ENCODE measurements around the gene TPST2.

Gene TPST2

GRCh38 chr22:26602127-26602526, 12.2 kb upstream of the TPST2 start:
- DNase-seq (no peak), ATAC-seq (replicated peaks) (no peak)
- Mint-ChIP-seq H3K27me3 (no peaks in the 10 kb centered on the region), H3K4me3 (no peak overlapping the region), H3K27ac (peak overlapping the region in 1 of 2 donors; percentile 58), H3K36me3 (ENCODE audit: insufficient read depth) (no peaks in the 10 kb centered on the region), H3K9me3 (no peaks in the 10 kb centered on the region), H3K4me1 (ENCODE audit: low read depth in 2 of 2) (peaks cover 27 to 35% of the 10 kb centered on the region in 2 donors)

DNA sequence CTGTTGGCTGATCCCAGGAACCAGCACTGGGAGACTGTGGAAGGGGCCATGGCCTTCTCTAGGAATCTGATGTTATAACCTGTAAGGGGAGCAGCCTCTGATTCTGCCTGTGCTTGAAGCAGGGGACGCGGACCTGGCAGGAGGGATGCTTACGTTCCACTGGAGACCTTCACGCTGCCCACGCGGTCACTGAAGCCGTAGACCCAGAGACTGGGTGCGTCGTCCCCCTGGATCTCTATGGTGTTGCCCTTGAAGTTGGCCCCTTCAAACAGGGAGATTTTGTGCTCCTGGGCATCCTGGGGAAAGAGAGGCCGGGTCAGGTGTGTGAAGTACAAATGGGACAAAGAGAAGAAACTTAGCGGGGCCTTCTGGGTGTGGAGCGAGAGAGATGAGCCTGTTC, 11.8 kb upstream of the TPST2 start:
- no peaks in the 10 kb centered on the region for H3K36me3 Mint-ChIP-seq (ENCODE audit: insufficient read depth)

GRCh38 chr22:26599505-26599904, 9.6 kb upstream of the TPST2 start:
- peaks cover 34 to 44% of the 10 kb centered on the region in 2 donors for H3K4me1 Mint-ChIP-seq (ENCODE audit: low read depth in 2 of 2)
- H3K27me3 Mint-ChIP-seq: no peaks in the 10 kb centered on the region

More for the DNA sequence above, 11.8 kb upstream of the TPST2 start:
- ATAC-seq (replicated peaks): no peak
- peak overlapping the region in 1 of 2 donors; percentile 58 for H3K27ac Mint-ChIP-seq
- H3K4me1 Mint-ChIP-seq (ENCODE audit: low read depth in 2 of 2): peaks cover 31 to 39% of the 10 kb centered on the region in 2 donors
- no peak overlapping the region for H3K4me3 Mint-ChIP-seq
- H3K9me3 Mint-ChIP-seq: no peaks in the 10 kb centered on the region
- no peaks in the 10 kb centered on the region for H3K27me3 Mint-ChIP-seq
- no peak for DNase-seq

GRCh38 chr22:26597480-26597879, 7.5 kb upstream of the TPST2 start:
- Mint-ChIP-seq H3K4me1 (ENCODE audit: low read depth in 2 of 2) (peaks cover 48 to 59% of the 10 kb centered on the region in 2 donors), H3K36me3 (ENCODE audit: insufficient read depth) (peaks cover 1% of the 10 kb centered on the region), H3K27me3 (no peaks in the 10 kb centered on the region), H3K27ac (peak overlapping the region; percentile 78 to 82), H3K4me3 (peak overlapping the region; percentile 49 to 69), H3K9me3 (no peaks in the 10 kb centered on the region)
- no peak for ATAC-seq (replicated peaks)
- no peak for DNase-seq

More at GRCh38 chr22:26599505-26599904, 9.6 kb upstream of the TPST2 start:
- peak overlapping the region; percentile 35 to 78 for H3K27ac Mint-ChIP-seq
- no peaks in the 10 kb centered on the region for H3K36me3 Mint-ChIP-seq (ENCODE audit: insufficient read depth)
- ATAC-seq (replicated peaks) (no peak), DNase-seq (no peak)
- H3K9me3 Mint-ChIP-seq: no peaks in the 10 kb centered on the region
- H3K4me3 Mint-ChIP-seq: no peak overlapping the region

DNA sequence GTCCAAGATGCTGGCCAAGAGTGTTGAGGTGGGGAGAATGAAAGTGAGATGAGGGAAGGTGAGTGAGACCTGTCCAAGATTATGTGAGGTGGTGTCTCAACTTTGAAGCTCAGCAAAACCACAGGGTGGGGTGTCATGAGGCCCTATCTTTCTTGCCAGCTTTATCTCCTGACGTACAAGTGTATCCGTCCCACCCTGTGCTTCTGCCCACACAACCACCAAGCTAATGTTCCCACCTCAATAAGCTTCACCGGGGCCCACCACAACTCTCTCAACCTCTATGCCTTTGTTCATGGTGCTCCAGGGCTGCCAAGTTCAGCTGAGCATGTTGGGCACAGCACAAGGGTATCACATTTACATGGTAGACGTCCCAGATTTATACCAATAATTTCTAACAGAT, 7.1 kb upstream of the TPST2 start:
- no peaks in the 10 kb centered on the region for H3K9me3 Mint-ChIP-seq
- no peaks in the 10 kb centered on the region for H3K27me3 Mint-ChIP-seq
- H3K36me3 Mint-ChIP-seq (ENCODE audit: insufficient read depth): peaks cover 6% of the 10 kb centered on the region
- peaks cover 53 to 63% of the 10 kb centered on the region in 2 donors for H3K4me1 Mint-ChIP-seq (ENCODE audit: low read depth in 2 of 2)
- H3K27ac Mint-ChIP-seq: peak overlapping the region; percentile 78 to 82
- peak overlapping the region; percentile 49 to 69 for H3K4me3 Mint-ChIP-seq
- ATAC-seq (replicated peaks) (peak; percentile 72), DNase-seq (peak; percentile 37 to 46 (median 46))

GRCh38 chr22:26593763-26594162, 3.8 kb upstream of the TPST2 start:
- no peak for DNase-seq
- no peak for ATAC-seq (replicated peaks)
- Mint-ChIP-seq H3K4me3 (peak overlapping the region; percentile 65 to 75), H3K27me3 (no peaks in the 10 kb centered on the region), H3K36me3 (ENCODE audit: insufficient read depth) (peaks cover 8% of the 10 kb centered on the region), H3K27ac (peak overlapping the region; percentile 67 to 77), H3K9me3 (no peaks in the 10 kb centered on the region), H3K4me1 (ENCODE audit: low read depth in 2 of 2) (peaks cover 54 to 67% of the 10 kb centered on the region in 2 donors)

DNA sequence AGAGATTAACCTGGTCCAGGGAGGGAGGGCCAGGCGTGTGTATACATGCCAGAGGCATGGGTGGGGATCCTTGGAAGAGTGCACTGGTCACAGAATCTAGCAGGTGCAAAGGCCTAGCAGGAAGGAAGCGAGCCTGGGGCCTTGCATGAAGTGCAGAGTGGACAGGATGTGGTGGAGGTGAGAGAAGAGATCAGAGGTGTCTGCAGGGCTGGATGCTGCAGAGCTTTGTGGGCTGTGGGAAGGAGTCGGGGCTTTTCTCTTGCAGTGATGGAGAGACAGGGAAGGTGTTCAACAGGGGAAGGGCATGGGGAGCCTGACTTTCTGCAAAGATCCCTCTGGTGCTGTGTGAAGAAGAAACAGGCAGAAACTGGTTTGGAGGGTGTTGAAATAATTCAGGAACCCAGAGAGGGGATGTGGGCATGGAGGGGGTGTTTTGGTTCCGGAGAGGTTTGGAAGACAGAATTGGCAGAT, 2.5 kb upstream of the TPST2 start:
- peak; percentile 62 to 69 (median 67) for DNase-seq
- H3K4me1 Mint-ChIP-seq (ENCODE audit: low read depth in 2 of 2): peaks cover 54 to 67% of the 10 kb centered on the region in 2 donors
- no peaks in the 10 kb centered on the region for H3K9me3 Mint-ChIP-seq

GRCh38 chr22:26589367-26589844, 526 bp downstream of the TPST2 start:
- no peak for DNase-seq
- no peaks in the 10 kb centered on the region for H3K9me3 Mint-ChIP-seq
- peak; percentile 3 for ATAC-seq (replicated peaks)
- peak overlapping the region; percentile 75 to 77 for H3K27ac Mint-ChIP-seq
- peak overlapping the region; percentile 85 to 92 for H3K4me3 Mint-ChIP-seq
- no peaks in the 10 kb centered on the region for H3K27me3 Mint-ChIP-seq
- H3K4me1 Mint-ChIP-seq (ENCODE audit: low read depth in 2 of 2): peaks cover 70 to 79% of the 10 kb centered on the region in 2 donors
- H3K36me3 Mint-ChIP-seq (ENCODE audit: insufficient read depth): peaks cover 19% of the 10 kb centered on the region

More for the DNA sequence above, 2.5 kb upstream of the TPST2 start:
- peak; percentile 71 for ATAC-seq (replicated peaks)
- Mint-ChIP-seq H3K4me3 (peak overlapping the region; percentile 65 to 75), H3K27me3 (no peaks in the 10 kb centered on the region), H3K36me3 (ENCODE audit: insufficient read depth) (peaks cover 8% of the 10 kb centered on the region), H3K27ac (peak overlapping the region; percentile 67 to 77)

DNA sequence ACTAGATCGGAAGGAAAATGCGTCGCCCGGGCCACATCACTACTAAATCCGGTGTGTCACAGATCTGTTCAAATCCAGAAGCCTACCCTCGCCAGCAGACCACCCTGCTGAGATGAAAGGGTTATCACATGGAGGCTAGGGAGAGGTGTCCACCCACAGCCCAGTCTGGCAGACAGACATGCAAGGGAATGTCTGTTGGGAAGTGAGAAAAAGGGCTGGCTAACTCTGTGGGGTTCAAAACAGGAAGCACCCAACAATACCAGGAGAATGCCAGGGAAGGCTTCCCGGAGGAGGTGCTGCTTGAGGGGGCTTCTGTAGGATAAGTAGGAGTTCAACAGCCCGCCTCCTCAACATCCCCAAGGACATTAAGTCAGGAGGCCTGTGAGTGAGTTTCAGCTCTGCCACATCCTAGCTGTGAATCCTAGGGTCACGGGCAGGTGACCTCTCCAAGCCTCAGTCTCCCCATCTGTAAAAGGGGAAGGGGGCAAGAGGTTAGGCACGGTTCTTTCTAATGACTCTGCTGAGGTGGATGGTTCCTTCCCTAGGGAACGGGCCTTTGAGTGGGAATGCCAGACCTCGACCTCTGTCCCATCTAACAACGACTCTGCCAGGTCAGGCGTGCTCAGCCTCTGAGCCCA, 1.1 kb downstream of the TPST2 start:
- Mint-ChIP-seq H3K36me3 (ENCODE audit: insufficient read depth) (peaks cover 24% of the 10 kb centered on the region), H3K4me1 (ENCODE audit: low read depth in 2 of 2) (peaks cover 70 to 79% of the 10 kb centered on the region in 2 donors), H3K4me3 (peak overlapping the region; percentile 85 to 92), H3K27ac (peak overlapping the region; percentile 75 to 77), H3K27me3 (no peaks in the 10 kb centered on the region), H3K9me3 (no peaks in the 10 kb centered on the region)
- no peak for DNase-seq
- ATAC-seq (replicated peaks): no peak

DNA sequence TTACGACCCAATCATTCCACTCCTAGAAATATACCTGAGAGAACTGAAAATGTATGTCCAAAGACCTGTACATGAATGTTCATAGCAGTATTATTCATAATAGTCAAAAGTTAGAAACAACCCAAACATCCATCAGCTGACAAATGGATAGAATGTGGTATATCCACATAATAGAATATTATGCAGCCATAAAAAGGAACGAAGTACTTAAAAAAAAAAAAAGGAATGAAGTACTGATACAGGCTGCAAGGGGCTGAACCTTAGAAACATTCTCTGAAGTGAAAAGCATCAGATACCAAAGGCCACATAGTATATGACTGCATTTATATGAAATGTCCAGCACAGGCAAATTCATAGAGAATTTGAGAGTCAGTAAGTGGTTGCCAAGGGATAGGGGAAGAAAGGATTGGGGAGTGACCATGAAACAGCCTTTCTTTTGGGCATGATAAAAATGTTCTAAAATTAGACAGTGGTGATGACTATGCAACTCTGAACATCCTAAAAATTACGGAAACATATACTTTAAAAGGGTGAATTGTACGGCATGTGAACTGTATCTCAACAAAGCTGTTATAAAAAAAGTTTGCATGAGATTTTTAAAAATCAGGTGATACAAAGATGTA, 1.8 kb downstream of the TPST2 start:
- ATAC-seq (replicated peaks) (no peak), DNase-seq (no peak)
- Mint-ChIP-seq H3K36me3 (ENCODE audit: insufficient read depth) (peaks cover 29% of the 10 kb centered on the region), H3K9me3 (no peaks in the 10 kb centered on the region), H3K4me1 (ENCODE audit: low read depth in 2 of 2) (peaks cover 66 to 76% of the 10 kb centered on the region in 2 donors), H3K27ac (peak overlapping the region; percentile 75 to 77), H3K4me3 (peak overlapping the region; percentile 85 to 92), H3K27me3 (no peaks in the 10 kb centered on the region)

DNA sequence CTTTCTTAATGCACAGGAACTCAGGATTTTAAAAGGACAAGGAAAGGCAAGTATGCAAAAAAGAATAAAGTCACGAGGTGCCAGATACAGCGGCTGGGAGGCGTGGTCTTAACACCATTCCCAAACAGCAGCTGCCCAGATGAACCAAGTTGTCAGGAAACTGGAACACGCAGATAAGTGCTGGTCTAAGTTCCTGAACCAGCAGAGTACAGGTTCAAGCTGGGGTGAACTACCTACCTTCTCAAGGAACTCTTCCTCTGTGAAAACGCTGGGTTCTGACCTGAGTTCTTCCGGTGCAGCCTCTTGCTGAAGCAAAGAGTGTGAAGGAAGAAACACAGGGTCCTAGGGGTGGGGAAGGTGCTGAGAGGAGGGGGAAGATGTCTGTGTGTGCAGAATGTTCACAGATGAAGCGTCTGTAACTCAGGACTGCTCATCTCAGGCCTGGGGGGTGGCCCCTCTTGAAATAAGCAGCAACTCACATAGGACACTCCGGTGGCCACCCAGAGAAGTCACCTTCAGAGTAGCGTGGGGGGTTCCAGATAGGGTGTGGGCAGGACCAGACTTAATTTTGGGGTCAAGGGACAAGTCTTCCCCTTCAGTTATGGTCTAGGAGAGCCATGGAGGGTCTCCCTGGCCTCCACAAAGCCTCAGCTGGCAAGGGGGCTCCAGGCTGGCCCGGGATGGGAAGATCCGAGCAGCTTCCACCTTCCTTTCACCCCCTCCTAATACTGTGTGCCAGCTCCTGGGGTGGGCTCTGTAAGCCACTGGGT, 3.2 kb downstream of the TPST2 start:
- DNase-seq: peak in 1 of 3 experiments; percentile 24
- peaks cover 34% of the 10 kb centered on the region for H3K36me3 Mint-ChIP-seq (ENCODE audit: insufficient read depth)
- peak overlapping the region; percentile 77 to 90 for H3K27ac Mint-ChIP-seq
- H3K4me3 Mint-ChIP-seq: peak overlapping the region; percentile 70 to 92
- H3K9me3 Mint-ChIP-seq: no peaks in the 10 kb centered on the region
- ATAC-seq (replicated peaks): peak; percentile 38
- H3K4me1 Mint-ChIP-seq (ENCODE audit: low read depth in 2 of 2): peaks cover 52 to 71% of the 10 kb centered on the region in 2 donors
- H3K27me3 Mint-ChIP-seq: no peaks in the 10 kb centered on the region

- ATAC-seq (replicated peaks) (no peak), DNase-seq (no peak)
- Mint-ChIP-seq H3K27me3 (no peaks in the 10 kb centered on the region), H3K4me1 (ENCODE audit: low read depth in 2 of 2) (peaks cover 62 to 77% of the 10 kb centered on the region in 2 donors), H3K36me3 (ENCODE audit: insufficient read depth) (peaks cover 37% of the 10 kb centered on the region), H3K27ac (peak overlapping the region; percentile 85 to 90), H3K4me3 (peak overlapping the region; percentile 68 to 92), H3K9me3 (no peaks in the 10 kb centered on the region)
These were observed 4.7 kb downstream of the TPST2 start for GRCh38 chr22:26585104-26585790.

DNA sequence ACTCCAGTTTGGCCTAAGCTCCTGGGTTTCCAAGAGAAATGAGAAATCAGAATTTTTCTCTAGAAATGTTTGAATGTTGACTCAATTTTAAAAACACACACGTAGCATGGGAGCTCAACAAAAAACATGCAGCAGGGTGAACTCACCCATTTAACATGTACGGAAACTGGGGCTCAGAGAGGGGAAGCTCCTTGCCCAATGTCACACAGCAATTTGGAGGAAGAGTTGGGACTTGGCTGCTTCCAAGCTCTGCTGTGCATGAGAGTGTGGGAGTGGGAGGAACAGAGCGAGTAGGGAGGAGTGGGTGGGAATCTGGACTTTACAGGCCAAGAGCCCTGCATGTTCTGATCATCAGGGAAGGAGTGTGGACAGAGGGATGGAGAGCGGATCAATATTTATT, 5.9 kb downstream of the TPST2 start:
- peak overlapping the region; percentile 68 to 92 for H3K4me3 Mint-ChIP-seq
- no peak for ATAC-seq (replicated peaks)
- peaks cover 69 to 88% of the 10 kb centered on the region in 2 donors for H3K4me1 Mint-ChIP-seq (ENCODE audit: low read depth in 2 of 2)
- no peaks in the 10 kb centered on the region for H3K9me3 Mint-ChIP-seq
- H3K27ac Mint-ChIP-seq: peak overlapping the region; percentile 85 to 90
- H3K27me3 Mint-ChIP-seq: no peaks in the 10 kb centered on the region
- H3K36me3 Mint-ChIP-seq (ENCODE audit: insufficient read depth): peaks cover 37% of the 10 kb centered on the region
- DNase-seq: no peak
